ENCODE measurements around the gene FADS3. TPM values are rescaled to one million over a fixed set of nuclear protein-coding genes. Genes with fewer than 3 reads are reported as not detected.

The FADS3 gene
- total RNA-seq, 4 donors from 2014 or later = 19.5 to 96.9 (median 31.6) TPM

GRCh38 chr11:61869708-61870451, 21.5 kb downstream of the FADS3 start:
- Histone ChIP-seq H3K9me3 (no peaks in the 10 kb centered on the region), H3K27ac (no peak overlapping the region), H3K4me1 (peaks cover 0 to 8% (median 0%) of the 10 kb centered on the region in 4 donors), H3K4me3 (no peak overlapping the region), H3K27me3 (peaks cover 13% of the 10 kb centered on the region), H3K36me3 (no peaks in the 10 kb centered on the region)
- no peak for DNase-seq
- TF ChIP-seq EP300 (IDR thresholded peaks at IDR 0.05; ENCODE audit: low read depth) = no peak
- no peak for TF ChIP-seq CTCF (IDR thresholded peaks at IDR 0.05)
- no peak for TF ChIP-seq POLR2AphosphoS5 (IDR thresholded peaks at IDR 0.05)
- no peak for TF ChIP-seq POLR2A (IDR thresholded peaks at IDR 0.05)
- intact Hi-C loops (cut with DNase I; ENCODE audit: low total_unique reads) = no loop called here
- WGBS, 2 donors (ENCODE audit: low coverage in 1 of 2) = 86% methylated on average over 4 to 21 of the region's 21 CpGs
- in situ Hi-C loops (cut with MboI; ENCODE audit: low pct_ligation_motif_present in 1 of 4, low pct_unique_long_range_greater_than_20kb in 1 of 4, low sequenced_read_pairs in 3 of 4) = loop anchor here in 2 of 4 donors (25.0 kb wide), 1 partner anchor 442 kb away; no protein-coding TSS in a partner anchor

GRCh38 chr11:61869429-61869707, 22.0 kb downstream of the FADS3 start:
- intact Hi-C loops (cut with DNase I; ENCODE audit: low total_unique reads) = no loop called here
- TF ChIP-seq CTCF (IDR thresholded peaks at IDR 0.05) (no peak), POLR2A (IDR thresholded peaks at IDR 0.05) (no peak), EP300 (IDR thresholded peaks at IDR 0.05; ENCODE audit: low read depth) (no peak), POLR2AphosphoS5 (IDR thresholded peaks at IDR 0.05) (no peak)
- H3K27me3 ChIP-seq = peaks cover 13% of the 10 kb centered on the region
- H3K4me3 ChIP-seq = no peak overlapping the region
- WGBS, 2 donors (ENCODE audit: low coverage in 1 of 2) = 57% methylated on average over 4 of the region's 4 CpGs; no CpG with 5 or more reads in 1 of the 2 donors
- peaks cover 0 to 8% (median 0%) of the 10 kb centered on the region in 4 donors for H3K4me1 ChIP-seq
- no peaks in the 10 kb centered on the region for H3K9me3 ChIP-seq
- in situ Hi-C loops (cut with MboI; ENCODE audit: low pct_ligation_motif_present in 1 of 4, low pct_unique_long_range_greater_than_20kb in 1 of 4, low sequenced_read_pairs in 3 of 4) = loop anchor here in 2 of 4 donors (25.0 kb wide), 1 partner anchor 443 kb away; no protein-coding TSS in a partner anchor
- no peaks in the 10 kb centered on the region for H3K36me3 ChIP-seq
- no peak for DNase-seq
- no peak overlapping the region for H3K27ac ChIP-seq

- Histone ChIP-seq H3K27me3 (peaks cover 13% of the 10 kb centered on the region), H3K27ac (no peak overlapping the region), H3K9me3 (no peaks in the 10 kb centered on the region), H3K4me1 (peaks cover 0 to 8% (median 0%) of the 10 kb centered on the region in 4 donors), H3K36me3 (no peaks in the 10 kb centered on the region), H3K4me3 (no peak overlapping the region)
- no peak for TF ChIP-seq POLR2AphosphoS5 (IDR thresholded peaks at IDR 0.05)
- TF ChIP-seq EP300 (IDR thresholded peaks at IDR 0.05; ENCODE audit: low read depth) = no peak
- TF ChIP-seq POLR2A (IDR thresholded peaks at IDR 0.05) = no peak
- TF ChIP-seq CTCF (IDR thresholded peaks at IDR 0.05) = no peak
- in situ Hi-C loops (cut with MboI; ENCODE audit: low pct_ligation_motif_present in 1 of 4, low pct_unique_long_range_greater_than_20kb in 1 of 4, low sequenced_read_pairs in 3 of 4) (loop anchor here in 2 of 4 donors (25.0 kb wide), 1 partner anchor 444 kb away; no protein-coding TSS in a partner anchor), intact Hi-C loops (cut with DNase I; ENCODE audit: low total_unique reads) (no loop called here)
- 91% methylated on average over 10 of the region's 14 CpGs; no CpG with 5 or more reads in 1 of the 2 donors for whole genome bisulfite sequencing, 2 donors (ENCODE audit: low coverage in 1 of 2)
- no peak for DNase-seq
Observed at GRCh38 chr11:61868571-61869428, 22.5 kb downstream of the FADS3 start.

GRCh38 chr11:61866958-61867343, 24.4 kb downstream of the FADS3 start:
- Histone ChIP-seq H3K36me3 (no peaks in the 10 kb centered on the region), H3K4me3 (no peak overlapping the region), H3K27ac (no peak overlapping the region), H3K27me3 (peaks cover 13% of the 10 kb centered on the region), H3K9me3 (no peaks in the 10 kb centered on the region), H3K4me1 (peaks cover 0 to 8% (median 0%) of the 10 kb centered on the region in 4 donors)
- no peak for DNase-seq
- in situ Hi-C loops (cut with MboI; ENCODE audit: low pct_ligation_motif_present in 1 of 4, low pct_unique_long_range_greater_than_20kb in 1 of 4, low sequenced_read_pairs in 3 of 4) = loop anchor here in 2 of 4 donors (25.0 kb wide), 1 partner anchor 445 kb away; no protein-coding TSS in a partner anchor
- TF ChIP-seq POLR2A (IDR thresholded peaks at IDR 0.05) (no peak), EP300 (IDR thresholded peaks at IDR 0.05; ENCODE audit: low read depth) (no peak), CTCF (IDR thresholded peaks at IDR 0.05) (no peak), POLR2AphosphoS5 (IDR thresholded peaks at IDR 0.05) (no peak)
- intact Hi-C loops (cut with DNase I; ENCODE audit: low total_unique reads) = no loop called here
- WGBS, 2 donors (ENCODE audit: low coverage in 1 of 2) = 92% methylated on average over 6 of the region's 6 CpGs; no CpG with 5 or more reads in 1 of the 2 donors
